HL-60 (cell line): ENCODE results near the gene ADAMTS17.

Experiments used
- DNase-seq, 2 experiments: peaks; one replicate each; pipeline ENCODE4 v3.0.0-alpha.2; 2010 to 2020; ENCODE audit warnings: low read depth in 1 of 2, low spot score in 1 of 2
- H3K27ac ChIP-seq: fragments of 250-450 bp; sonication (Bioruptor Pico); replicated peaks from 2 replicates; pipeline ENCODE4 v1.5.1; 2020; ENCODE audit warnings: mild to moderate bottlenecking, moderate library complexity
- H3K27me3 ChIP-seq: fragments of 250-450 bp; sonication (Bioruptor Pico); 2 replicates; pipeline ENCODE4 v1.5.1; 2021; ENCODE audit warnings: mild to moderate bottlenecking, moderate library complexity; ENCODE audit not compliant: insufficient read depth, poor library complexity, severe bottlenecking
- H3K4me3 ChIP-seq: replicated peaks from 2 replicates; pipeline ENCODE4 v1.5.1; 2011; ENCODE audit warnings: mild to moderate bottlenecking, control low read depth, low read length; ENCODE audit not compliant: insufficient read depth
- GABPA ChIP-seq: IDR thresholded peaks from 2 replicates; pipeline ENCODE4 v1.6.1; 2012; ENCODE audit warnings: low read depth
- POLR2AphosphoS5 ChIP-seq: IDR thresholded peaks from 2 replicates; pipeline ENCODE4 v1.6.1; 2012; ENCODE audit warnings: low read depth
- SPI1 ChIP-seq: IDR thresholded peaks from 2 replicates; pipeline ENCODE4 v1.6.1; 2012; ENCODE audit warnings: low read depth, mild to moderate bottlenecking, borderline replicate concordance
- TF ChIP-seq, protein P1 (sequence below): IDR thresholded peaks from 2 replicates; pipeline ENCODE4 v1.6.1; 2012; ENCODE audit warnings: low read depth; ENCODE audit not compliant: insufficient replicate concordance
- TF ChIP-seq, protein P2 (sequence below): IDR thresholded peaks from one replicate; pipeline ENCODE4 v1.5.1; 2011; ENCODE audit warnings: low read length, control low read depth, inconsistent platforms; ENCODE audit not compliant: insufficient read depth

The ADAMTS17 gene

DNA sequence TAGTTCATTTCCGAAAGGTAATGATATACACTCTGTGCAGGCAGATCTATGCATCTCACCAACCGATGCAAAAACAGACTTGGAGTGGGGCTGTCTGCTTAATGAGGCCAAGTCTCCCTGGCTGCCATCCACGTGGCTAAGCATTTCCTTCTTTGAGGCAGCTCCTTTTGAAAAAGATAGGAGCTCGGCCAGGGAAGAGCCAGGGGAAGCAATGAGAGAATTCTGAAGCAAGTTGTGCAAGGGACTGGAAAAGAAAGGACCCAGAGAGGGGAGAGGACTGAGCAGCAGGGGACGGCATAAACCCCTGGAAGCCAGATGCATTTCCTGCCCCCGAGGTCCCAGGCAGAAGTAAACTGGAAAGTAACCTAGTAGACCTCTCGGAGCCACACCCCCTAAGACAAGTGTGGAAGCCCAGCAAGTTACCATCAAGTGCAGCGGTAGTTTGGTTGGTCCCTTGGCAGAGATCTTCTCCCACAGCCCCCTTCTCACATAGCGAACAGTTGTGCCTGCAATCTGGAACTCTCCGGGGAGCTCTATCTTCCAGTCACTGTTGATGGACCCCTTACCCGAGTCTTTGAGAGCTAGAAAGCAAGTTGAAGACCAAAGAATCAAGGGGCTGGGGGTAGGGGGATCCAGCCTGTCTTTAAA is 288.2 kb downstream of the ADAMTS17 start:
- no peak for DNase-seq
- Histone ChIP-seq H3K27me3 (no peaks in the 10 kb centered on the region), H3K4me3 (no peak overlapping the region), H3K27ac (no peak overlapping the region)
- no peak for TF ChIP-seq POLR2AphosphoS5
- TF ChIP-seq SPI1 = no peak
- TF ChIP-seq, protein P1, sequence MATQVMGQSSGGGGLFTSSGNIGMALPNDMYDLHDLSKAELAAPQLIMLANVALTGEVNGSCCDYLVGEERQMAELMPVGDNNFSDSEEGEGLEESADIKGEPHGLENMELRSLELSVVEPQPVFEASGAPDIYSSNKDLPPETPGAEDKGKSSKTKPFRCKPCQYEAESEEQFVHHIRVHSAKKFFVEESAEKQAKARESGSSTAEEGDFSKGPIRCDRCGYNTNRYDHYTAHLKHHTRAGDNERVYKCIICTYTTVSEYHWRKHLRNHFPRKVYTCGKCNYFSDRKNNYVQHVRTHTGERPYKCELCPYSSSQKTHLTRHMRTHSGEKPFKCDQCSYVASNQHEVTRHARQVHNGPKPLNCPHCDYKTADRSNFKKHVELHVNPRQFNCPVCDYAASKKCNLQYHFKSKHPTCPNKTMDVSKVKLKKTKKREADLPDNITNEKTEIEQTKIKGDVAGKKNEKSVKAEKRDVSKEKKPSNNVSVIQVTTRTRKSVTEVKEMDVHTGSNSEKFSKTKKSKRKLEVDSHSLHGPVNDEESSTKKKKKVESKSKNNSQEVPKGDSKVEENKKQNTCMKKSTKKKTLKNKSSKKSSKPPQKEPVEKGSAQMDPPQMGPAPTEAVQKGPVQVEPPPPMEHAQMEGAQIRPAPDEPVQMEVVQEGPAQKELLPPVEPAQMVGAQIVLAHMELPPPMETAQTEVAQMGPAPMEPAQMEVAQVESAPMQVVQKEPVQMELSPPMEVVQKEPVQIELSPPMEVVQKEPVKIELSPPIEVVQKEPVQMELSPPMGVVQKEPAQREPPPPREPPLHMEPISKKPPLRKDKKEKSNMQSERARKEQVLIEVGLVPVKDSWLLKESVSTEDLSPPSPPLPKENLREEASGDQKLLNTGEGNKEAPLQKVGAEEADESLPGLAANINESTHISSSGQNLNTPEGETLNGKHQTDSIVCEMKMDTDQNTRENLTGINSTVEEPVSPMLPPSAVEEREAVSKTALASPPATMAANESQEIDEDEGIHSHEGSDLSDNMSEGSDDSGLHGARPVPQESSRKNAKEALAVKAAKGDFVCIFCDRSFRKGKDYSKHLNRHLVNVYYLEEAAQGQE = no peak
- no peak for TF ChIP-seq GABPA
- TF ChIP-seq, protein P2, sequence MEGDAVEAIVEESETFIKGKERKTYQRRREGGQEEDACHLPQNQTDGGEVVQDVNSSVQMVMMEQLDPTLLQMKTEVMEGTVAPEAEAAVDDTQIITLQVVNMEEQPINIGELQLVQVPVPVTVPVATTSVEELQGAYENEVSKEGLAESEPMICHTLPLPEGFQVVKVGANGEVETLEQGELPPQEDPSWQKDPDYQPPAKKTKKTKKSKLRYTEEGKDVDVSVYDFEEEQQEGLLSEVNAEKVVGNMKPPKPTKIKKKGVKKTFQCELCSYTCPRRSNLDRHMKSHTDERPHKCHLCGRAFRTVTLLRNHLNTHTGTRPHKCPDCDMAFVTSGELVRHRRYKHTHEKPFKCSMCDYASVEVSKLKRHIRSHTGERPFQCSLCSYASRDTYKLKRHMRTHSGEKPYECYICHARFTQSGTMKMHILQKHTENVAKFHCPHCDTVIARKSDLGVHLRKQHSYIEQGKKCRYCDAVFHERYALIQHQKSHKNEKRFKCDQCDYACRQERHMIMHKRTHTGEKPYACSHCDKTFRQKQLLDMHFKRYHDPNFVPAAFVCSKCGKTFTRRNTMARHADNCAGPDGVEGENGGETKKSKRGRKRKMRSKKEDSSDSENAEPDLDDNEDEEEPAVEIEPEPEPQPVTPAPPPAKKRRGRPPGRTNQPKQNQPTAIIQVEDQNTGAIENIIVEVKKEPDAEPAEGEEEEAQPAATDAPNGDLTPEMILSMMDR = no peak

DNA sequence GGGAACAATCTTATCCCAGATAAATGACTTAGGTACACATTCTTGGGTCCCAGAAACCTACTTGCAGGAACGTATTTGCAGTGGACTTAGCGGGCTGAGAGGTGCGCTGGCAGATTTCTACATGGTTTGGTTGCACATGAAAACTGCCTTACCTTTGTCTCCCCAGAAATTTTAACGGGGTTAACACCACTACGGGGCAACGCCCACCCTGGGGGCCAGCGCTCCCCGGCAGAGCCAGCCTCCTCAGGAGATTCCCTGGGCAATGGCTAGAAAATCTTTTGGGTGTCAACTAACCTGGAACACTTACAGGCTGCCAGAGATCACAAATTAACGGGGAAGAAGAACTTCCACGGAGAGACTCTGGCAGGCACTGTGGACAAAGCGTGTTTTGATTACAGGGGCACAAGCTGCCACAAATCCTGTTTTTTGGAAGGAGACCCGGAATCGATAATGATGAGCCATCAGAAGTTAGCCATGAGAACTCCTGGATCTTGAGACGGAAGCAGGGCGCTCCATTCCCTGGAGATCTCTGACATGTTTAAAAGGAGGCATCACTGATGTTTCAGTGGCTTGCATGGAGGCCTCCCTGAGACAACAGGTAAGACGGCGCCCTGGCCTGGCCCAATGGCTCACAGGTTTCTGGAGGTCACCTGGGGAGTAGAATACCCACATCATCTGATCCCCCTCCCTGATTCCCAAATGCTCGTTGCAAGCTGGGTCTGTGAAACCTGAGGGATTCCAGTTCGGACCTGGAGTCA is 288.9 kb downstream of the ADAMTS17 start:
- TF ChIP-seq, protein P2 = no peak
- no peak for TF ChIP-seq GABPA
- TF ChIP-seq SPI1 = no peak
- TF ChIP-seq POLR2AphosphoS5 = no peak
- TF ChIP-seq, protein P1 = no peak
- DNase-seq = no peak
- no peaks in the 10 kb centered on the region for H3K27me3 ChIP-seq
- H3K4me3 ChIP-seq = no peak overlapping the region
- H3K27ac ChIP-seq = no peak overlapping the region

DNA sequence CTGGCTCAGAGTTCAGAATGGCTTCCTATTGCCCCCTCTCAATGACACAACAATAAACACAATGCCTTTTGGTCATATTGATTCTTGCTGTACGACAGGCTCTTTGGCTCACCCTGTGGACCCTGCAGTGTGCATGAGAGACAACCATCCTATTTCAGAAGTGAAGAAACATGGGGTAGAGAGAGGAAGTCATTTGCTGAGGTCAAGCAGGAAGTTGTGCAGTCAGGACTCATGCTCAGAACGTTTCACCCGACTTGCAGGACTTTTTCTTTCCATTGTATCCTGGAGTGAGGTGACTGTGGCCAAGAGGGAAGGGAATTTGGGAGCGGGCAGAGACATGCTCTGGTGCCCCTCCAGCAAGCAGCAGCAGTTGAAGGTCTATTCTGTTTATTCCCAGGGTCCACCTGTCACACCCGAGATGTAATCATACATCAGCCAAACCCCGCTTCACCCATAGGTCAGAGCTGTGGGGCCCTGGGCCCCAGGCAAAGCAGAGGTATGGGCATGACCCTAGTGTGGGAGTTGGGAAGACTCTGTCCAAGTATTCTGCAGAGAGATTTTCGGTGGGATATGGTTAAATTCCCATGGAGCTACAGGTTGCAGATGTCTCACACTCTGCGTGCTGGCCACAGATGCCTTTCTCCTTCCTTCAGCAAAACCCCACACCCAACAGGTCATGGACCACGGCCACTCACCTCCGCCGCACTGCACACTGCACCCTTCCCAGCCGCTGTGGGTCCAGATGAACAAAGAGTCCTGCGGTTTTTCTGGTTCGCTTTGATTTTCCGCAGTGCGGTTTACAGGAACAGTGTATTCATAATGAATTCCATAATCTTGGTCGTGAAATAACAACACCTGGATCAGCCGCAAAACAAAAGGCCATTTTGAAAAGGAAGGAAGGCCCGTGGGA is 290.6 kb downstream of the ADAMTS17 start:
- Histone ChIP-seq H3K27me3 (no peaks in the 10 kb centered on the region), H3K4me3 (no peak overlapping the region), H3K27ac (peak overlapping the region; percentile 31)
- TF ChIP-seq GABPA (no peak), POLR2AphosphoS5 (no peak), SPI1 (peak; percentile 93)
- TF ChIP-seq, protein P2 = no peak
- TF ChIP-seq, protein P1 = no peak
- DNase-seq = peak; percentile 11 to 57
